Measurements from ENCODE around the gene NACC1. TPM values are rescaled to one million over a fixed set of nuclear protein-coding genes. Genes with fewer than 3 reads are reported as not detected.
A peak's percentile ranks its signal among the peaks of the same experiment; 100 is the strongest.

Gene NACC1
- total and polyA plus RNA-seq, 2 of the 8 experiments (the other 6 are each of a cell fraction or from before 2014, with no cell fraction given) = 234 to 301 TPM

DNA sequence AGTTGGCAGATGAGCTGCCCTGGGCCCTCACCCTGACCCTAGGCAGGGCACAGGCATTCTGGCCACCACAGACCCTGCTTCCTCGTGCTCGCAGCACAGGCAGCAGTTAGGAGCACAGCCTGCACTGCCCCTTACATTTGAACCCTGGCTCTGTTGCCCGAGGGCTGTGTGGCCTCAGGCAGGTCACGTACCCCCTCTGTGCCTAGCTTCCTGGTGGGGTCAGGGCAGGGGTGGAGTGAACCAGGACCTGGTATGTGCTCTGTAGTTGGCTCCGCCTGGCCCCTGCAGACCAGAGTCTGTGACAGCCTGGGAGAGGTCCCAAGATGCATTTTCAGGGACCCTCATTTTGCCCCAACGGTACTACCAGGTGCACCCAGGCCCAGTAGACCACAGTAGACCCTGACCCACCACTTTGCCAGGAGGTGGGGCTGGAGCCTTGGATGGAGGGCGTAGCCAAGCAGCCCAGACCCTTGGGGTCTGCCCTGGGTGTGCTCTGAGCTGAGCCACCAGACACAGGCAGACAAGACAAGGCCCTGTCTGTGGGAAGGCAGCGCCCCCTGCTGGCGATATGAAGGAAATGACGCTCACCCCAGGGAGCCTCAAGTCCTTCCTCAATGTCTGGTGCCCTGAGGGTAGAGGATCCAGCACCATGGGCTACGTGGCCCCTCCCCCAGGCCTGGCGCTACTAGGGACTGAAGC, 24.5 kb upstream of the NACC1 start:
- H2BK20ac ChIP-seq (ENCODE audit: low read length) = 0 out of 2 replicates have a peak overlapping the region, but pooled peaks have one; percentile 4
- no peak overlapping the region for H3K23ac ChIP-seq (ENCODE audit: insufficient read length)
- FAIRE-seq (peak; percentile 80), DNase-seq (ENCODE audit: low read depth in 1 of 2, low spot score in 2 of 2) (peak; percentile 79 to 89)
- H2BK15ac ChIP-seq (ENCODE audit: low read length) = peak overlapping the region; percentile 50; the same call in 1 of the 2 replicates
- no peak overlapping the region for H3K27ac ChIP-seq (ENCODE audit: low read depth, low read length)
- peaks cover 3% of the 10 kb centered on the region; the same call in 1 of the 2 replicates for H3K23me2 ChIP-seq (ENCODE audit: low read depth, low read length)
- H3K27me3 ChIP-seq (replicated peaks in 1 of 4; ENCODE audit: control insufficient read depth in 3 of 4, extremely low read depth in 1 of 4, insufficient read depth in 3 of 4, low read length in 3 of 4) = peaks cover 9 to 71% (median 45%) of the 10 kb centered on the region in 4 experiments
- CTCF ChIA-PET (ENCODE audit: partially characterized antibody) = interaction anchor here (0.6 to 48.8 kb wide), 29 partner anchors 7 to 955 kb away, joined by 3 to 1145 read pairs (median 9); partner anchors contain the start of gene DAND5
- no peaks in the 10 kb centered on the region for H3K79me2 ChIP-seq (ENCODE audit: control insufficient read depth in 1 of 2, insufficient read depth in 2 of 2, low read length in 2 of 2)
- no peak overlapping the region for H3K14ac ChIP-seq (ENCODE audit: insufficient read length)
- H3K4me1 ChIP-seq (replicated peaks in 1 of 4; ENCODE audit: control insufficient read depth in 3 of 4, insufficient read depth in 4 of 4, low read length in 3 of 4) = peaks cover 0 to 18% (median 16%) of the 10 kb centered on the region in 4 experiments; a peak in 5 of 7 replicates
- no peak overlapping the region for H4K91ac ChIP-seq (replicated peaks; ENCODE audit: insufficient read length, low read length)
- H3K9ac ChIP-seq (replicated peaks in 1 of 4; ENCODE audit: extremely low read depth in 1 of 4, low read depth in 3 of 4, low read length in 3 of 4) = no peak overlapping the region
- no peak overlapping the region for H3K56ac ChIP-seq (replicated peaks; ENCODE audit: insufficient read length, low read depth, low read length)
- no peak overlapping the region for H2AFZ ChIP-seq (ENCODE audit: low read length)
- H2BK5ac ChIP-seq (ENCODE audit: low read depth, low read length) = no peak overlapping the region
- H2BK120ac ChIP-seq (replicated peaks; ENCODE audit: low read depth, low read length) = no peak overlapping the region
- H3K18ac ChIP-seq (ENCODE audit: extremely low read depth, low read length) = no peak overlapping the region
- H4K5ac ChIP-seq (ENCODE audit: insufficient read length, low read depth, low read length) = no peak overlapping the region
- H4K8ac ChIP-seq (ENCODE audit: extremely low read depth, insufficient read depth, low read length) = no peak overlapping the region
- H3K36me3 ChIP-seq (ENCODE audit: control insufficient read depth in 2 of 4, insufficient read depth in 4 of 4, low read length in 3 of 4) = no peaks in the 10 kb centered on the region
- H3K9me3 ChIP-seq (ENCODE audit: insufficient read depth in 2 of 2, low read depth in 1 of 2, low read length in 1 of 2) = no peaks in the 10 kb centered on the region
- POLR2A ChIA-PET (ENCODE audit: partially characterized antibody) = interaction anchor here (0.9 to 3.8 kb wide), 16 partner anchors 8 to 203 kb away, joined by 3 to 15 read pairs (median 5); partner anchors contain the start of gene GCDH
- no peak overlapping the region for H3K4me2 ChIP-seq (ENCODE audit: insufficient read depth in 1 of 2, low read depth in 2 of 2, low read length in 2 of 2)
- H3K4me3 ChIP-seq (ENCODE audit: extremely low read depth in 1 of 4, insufficient read depth in 2 of 4, low read depth in 3 of 4, low read length in 4 of 4) = no peak overlapping the region
- H3K79me1 ChIP-seq (ENCODE audit: low read depth, low read length) = no peaks in the 10 kb centered on the region
- peaks cover 2 to 4% of the 10 kb centered on the region in 2 experiments for H4K20me1 ChIP-seq (replicated peaks in 1 of 2; ENCODE audit: control insufficient read depth in 1 of 2, insufficient read depth in 2 of 2, low read length in 2 of 2)
- 40% methylated on average over 12 of the region's 12 CpGs; no CpG with 5 or more reads in 1 of the 2 experiments for WGBS, 2 experiments (ENCODE audit: extremely low coverage in 1 of 2, insufficient coverage in 1 of 2, insufficient read length in 1 of 2, insufficient replicate concordance in 2 of 2, low coverage in 1 of 2, low lambda C conversion rate in 2 of 2, missing lambda C conversion rate in 1 of 2)
- H2BK12ac ChIP-seq (ENCODE audit: low read depth, low read length) = peak overlapping the region; percentile 52; the same call in 1 of the 2 replicates
- no peak overlapping the region for H3K4ac ChIP-seq (replicated peaks; ENCODE audit: insufficient read length, low read depth, low read length)
- no peak overlapping the region for H2AK5ac ChIP-seq (ENCODE audit: low read depth, low read length)
- TF ChIP-seq NRF1 (IDR thresholded peaks at IDR 0.05; ENCODE audit: low read depth, low read length) (no peak), RAD21 (IDR thresholded peaks at IDR 0.05 in 1 of 2, conservative IDR thresholded peaks at IDR 0.05 in 1 of 2; ENCODE audit: low read depth in 2 of 2, low read length in 2 of 2) (peak; percentile 99), HDAC6 (IDR thresholded peaks at IDR 0.05; ENCODE audit: low read depth, low read length) (no peak), RNF2 (IDR thresholded peaks at IDR 0.05; ENCODE audit: borderline replicate concordance, low read depth, low read length, missing control alignments, poor library complexity, severe bottlenecking) (no peak), SIN3A (conservative IDR thresholded peaks at IDR 0.05 in 1 of 2, IDR thresholded peaks at IDR 0.05 in 1 of 2; ENCODE audit: low read depth in 1 of 2, low read length in 2 of 2) (0 out of 4 replicates have a peak, but pooled peaks of 1 of the 2 experiments have one; percentile 54), EP300 (IDR thresholded peaks at IDR 0.05; ENCODE audit: borderline replicate concordance in 1 of 2, low read depth in 2 of 2, low read length in 2 of 2) (no peak), SUZ12 (IDR thresholded peaks at IDR 0.05; ENCODE audit: low read length) (no peak)
- TF ChIP-seq, protein P1, sequence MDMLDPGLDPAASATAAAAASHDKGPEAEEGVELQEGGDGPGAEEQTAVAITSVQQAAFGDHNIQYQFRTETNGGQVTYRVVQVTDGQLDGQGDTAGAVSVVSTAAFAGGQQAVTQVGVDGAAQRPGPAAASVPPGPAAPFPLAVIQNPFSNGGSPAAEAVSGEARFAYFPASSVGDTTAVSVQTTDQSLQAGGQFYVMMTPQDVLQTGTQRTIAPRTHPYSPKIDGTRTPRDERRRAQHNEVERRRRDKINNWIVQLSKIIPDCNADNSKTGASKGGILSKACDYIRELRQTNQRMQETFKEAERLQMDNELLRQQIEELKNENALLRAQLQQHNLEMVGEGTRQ (IDR thresholded peaks at IDR 0.05; ENCODE audit: low read length) = no peak

All from H1 (cell line).